ENCODE measurements around the gene RTN4IP1.
A peak's percentile ranks its signal among the peaks of the same experiment; 100 is the strongest.

Gene RTN4IP1

DNA sequence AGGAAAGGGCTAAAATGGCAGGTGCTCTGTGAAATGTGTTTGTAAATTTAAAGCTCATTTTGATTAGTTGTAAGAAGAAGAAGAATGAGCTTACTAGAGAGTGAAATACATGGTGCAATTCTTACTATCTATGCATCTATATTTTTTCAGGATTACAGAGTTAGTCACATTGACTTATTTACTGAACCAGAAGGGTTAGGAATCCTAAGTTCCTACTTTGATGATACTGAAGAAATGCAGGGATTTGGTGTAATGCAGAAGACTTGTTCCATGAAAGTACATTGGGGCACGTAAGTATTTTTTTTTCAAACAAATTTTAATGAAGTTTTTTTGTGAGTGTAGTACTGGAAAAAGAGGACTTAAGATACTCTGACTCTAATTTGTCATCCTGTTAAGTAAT lies 99.3 kb downstream of the RTN4IP1 start:
- Histone ChIP-seq H3K4me3 (no peak overlapping the region), H3K27ac (peak overlapping the region in 3 of 21 experiments; percentile 7 to 26 (median 9))

- Histone ChIP-seq H3K4me3 (no peak overlapping the region), H3K27ac (peak overlapping the region in 1 of 21 experiments; percentile 7)
Observed at GRCh38 chr6:106529438-106529837, 99.9 kb downstream of the RTN4IP1 start.

DNA sequence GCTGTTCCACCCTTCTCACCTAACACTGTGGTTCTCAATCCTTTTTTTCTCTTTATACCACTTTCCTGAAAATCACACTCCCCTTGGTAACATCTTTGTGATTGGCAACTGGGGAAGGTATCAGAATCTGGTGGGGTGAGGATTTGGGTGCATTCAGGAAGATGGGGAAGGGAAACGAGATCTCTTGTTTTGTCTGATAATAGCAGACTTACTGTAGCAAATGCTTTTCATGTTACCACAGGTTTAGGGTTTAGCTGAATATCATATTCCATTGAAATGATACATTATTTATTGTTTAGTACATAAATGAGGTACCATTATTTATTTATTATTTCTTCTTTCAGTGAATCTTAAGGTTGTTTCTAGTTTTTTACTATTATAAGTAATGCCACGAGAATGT lies 100.8 kb downstream of the RTN4IP1 start:
- H3K27ac ChIP-seq: peak overlapping the region in 7 of 21 experiments; percentile 15 to 60 (median 32)
- H3K4me3 ChIP-seq: no peak overlapping the region

GRCh38 chr6:106527979-106528378 lies 101.3 kb downstream of the RTN4IP1 start:
- Histone ChIP-seq H3K27ac (peak overlapping the region in 9 of 21 experiments; percentile 13 to 86 (median 32)), H3K4me3 (no peak overlapping the region)

DNA sequence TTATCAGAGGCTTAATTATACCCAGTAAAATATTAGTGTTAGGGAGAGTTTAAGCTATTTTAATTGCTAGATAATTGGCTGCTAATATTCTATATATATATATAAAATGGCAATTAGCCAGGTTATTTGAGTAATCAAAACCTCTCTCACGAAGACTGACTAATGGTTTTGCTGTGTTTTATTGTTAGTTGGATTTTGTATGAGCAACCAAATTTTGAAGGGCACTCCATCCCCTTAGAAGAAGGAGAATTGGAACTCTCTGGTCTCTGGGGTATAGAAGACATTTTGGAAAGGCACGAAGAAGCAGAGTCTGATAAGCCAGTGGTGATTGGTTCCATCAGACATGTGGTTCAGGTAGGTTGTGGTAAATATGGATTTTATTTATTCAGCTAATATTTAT lies 102.2 kb downstream of the RTN4IP1 start:
- no peak overlapping the region for H3K4me3 ChIP-seq
- H3K27ac ChIP-seq: peak overlapping the region in 5 of 21 experiments; percentile 6 to 86 (median 46)

GRCh38 chr6:106525882-106526275 lies 103.4 kb downstream of the RTN4IP1 start:
- no peak overlapping the region for H3K4me3 ChIP-seq
- peak overlapping the region in 6 of 21 experiments; percentile 22 to 86 (median 49) for H3K27ac ChIP-seq

DNA sequence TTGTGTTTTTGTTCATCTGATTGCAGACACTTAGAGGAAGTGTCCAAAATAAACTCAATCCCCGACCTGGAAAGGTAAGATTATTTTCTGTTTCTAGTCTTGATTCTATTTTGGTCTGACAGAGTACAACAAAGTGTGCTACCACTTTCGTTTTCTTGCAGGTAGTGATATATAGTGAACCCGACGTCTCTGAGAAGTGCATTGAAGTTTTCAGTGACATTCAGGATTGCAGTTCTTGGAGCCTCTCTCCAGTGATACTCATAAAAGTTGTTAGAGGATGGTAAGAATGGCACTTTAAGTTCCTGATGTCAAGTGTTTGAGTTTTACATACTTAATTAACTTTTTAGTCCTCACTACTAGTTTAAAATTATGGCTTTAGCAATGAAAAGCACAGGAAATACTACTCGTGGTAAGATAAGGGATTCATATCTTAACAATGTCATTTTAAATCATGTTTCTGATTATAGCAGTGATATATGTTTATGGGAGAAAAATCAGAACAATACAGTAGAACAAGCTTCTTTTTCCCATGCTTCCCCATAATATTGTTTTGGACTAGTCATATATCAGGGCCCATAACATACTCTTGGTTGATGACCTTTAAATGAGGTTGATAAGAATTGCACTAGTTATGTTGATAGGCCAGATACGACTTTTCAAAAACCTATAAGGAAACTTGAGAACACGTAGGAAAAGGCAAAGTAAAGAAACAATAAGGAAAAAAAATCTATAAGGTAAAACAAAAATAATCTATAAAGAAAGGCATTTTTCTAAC lies 104.0 kb downstream of the RTN4IP1 start:
- Histone ChIP-seq H3K4me3 (peak overlapping the region in 3 of 7 experiments; percentile 10 to 18 (median 14)), H3K27ac (peak overlapping the region in 14 of 21 experiments; percentile 22 to 86 (median 47))

- peak overlapping the region in 6 of 7 experiments; percentile 4 to 36 (median 25) for H3K4me3 ChIP-seq
- H3K27ac ChIP-seq: peak overlapping the region in 10 of 21 experiments; percentile 15 to 93 (median 74)
Observed at GRCh38 chr6:106522562-106523250, 106.6 kb downstream of the RTN4IP1 start.

All from skin epidermis (tissue), 12 donors.